C4-2B (cell line): ENCODE data around the gene NLRP9.

Experiments
- H3K27ac ChIP-seq: fragments of 450-650 bp; 2 replicates; pipeline ENCODE4 v1.5.1; 2017
- CTCF ChIP-seq: fragments of 450-650 bp; conservative IDR thresholded peaks from 2 replicates; pipeline ENCODE4 v1.5.1; 2017; ENCODE audit warnings: mild to moderate bottlenecking
- ZFX ChIP-seq: fragments of 450-650 bp; IDR thresholded peaks from 2 replicates; pipeline ENCODE4 v1.6.1; 2017

The NLRP9 gene

GRCh38 chr19:55660404-55660803 is 77.8 kb downstream of the NLRP9 start:
- TF ChIP-seq ZFX, result no peak
- no peak for TF ChIP-seq CTCF
- H3K27ac ChIP-seq, result no peak overlapping the region

- H3K27ac ChIP-seq, result no peak overlapping the region
- no peak for TF ChIP-seq CTCF
- TF ChIP-seq ZFX, result no peak
Measured at GRCh38 chr19:55659822-55660221, 78.4 kb downstream of the NLRP9 start.

GRCh38 chr19:55658846-55659459 is 79.2 kb downstream of the NLRP9 start:
- H3K27ac ChIP-seq, result no peak overlapping the region; the same call in 1 of the 2 replicates
- no peak for TF ChIP-seq ZFX
- TF ChIP-seq CTCF, result no peak
